HL-60 (cell line): Measurements from ENCODE around the gene EPHB3.

ENCODE experiments used
- DNase-seq, 2 experiments: peaks; one replicate each; pipeline ENCODE4 v3.0.0-alpha.2; 2010 to 2020; ENCODE audit warnings: low read depth in 1 of 2, low spot score in 1 of 2
- H3K27ac ChIP-seq: fragments of 250-450 bp; sonication (Bioruptor Pico); replicated peaks from 2 replicates; pipeline ENCODE4 v1.5.1; 2020; ENCODE audit warnings: mild to moderate bottlenecking, moderate library complexity
- H3K27me3 ChIP-seq: fragments of 250-450 bp; sonication (Bioruptor Pico); 2 replicates; pipeline ENCODE4 v1.5.1; 2021; ENCODE audit warnings: mild to moderate bottlenecking, moderate library complexity; ENCODE audit not compliant: insufficient read depth, poor library complexity, severe bottlenecking
- H3K4me3 ChIP-seq: replicated peaks from 2 replicates; pipeline ENCODE4 v1.5.1; 2011; ENCODE audit warnings: mild to moderate bottlenecking, control low read depth, low read length; ENCODE audit not compliant: insufficient read depth
- CTCF ChIP-seq: IDR thresholded peaks from one replicate; pipeline ENCODE4 v1.5.1; 2011; ENCODE audit warnings: low read length, control low read depth, inconsistent platforms; ENCODE audit not compliant: insufficient read depth
- GABPA ChIP-seq: IDR thresholded peaks from 2 replicates; pipeline ENCODE4 v1.6.1; 2012; ENCODE audit warnings: low read depth
- POLR2AphosphoS5 ChIP-seq: IDR thresholded peaks from 2 replicates; pipeline ENCODE4 v1.6.1; 2012; ENCODE audit warnings: low read depth
- REST ChIP-seq: IDR thresholded peaks from 2 replicates; pipeline ENCODE4 v1.6.1; 2012; ENCODE audit warnings: low read depth; ENCODE audit not compliant: insufficient replicate concordance
- SPI1 ChIP-seq: IDR thresholded peaks from 2 replicates; pipeline ENCODE4 v1.6.1; 2012; ENCODE audit warnings: low read depth, mild to moderate bottlenecking, borderline replicate concordance

Gene EPHB3

GRCh38 chr3:184549796-184550577 lies 11.6 kb upstream of the EPHB3 start:
- H3K4me3 ChIP-seq = no peak overlapping the region
- H3K27me3 ChIP-seq = no peaks in the 10 kb centered on the region
- no peak for DNase-seq
- H3K27ac ChIP-seq = no peak overlapping the region
- TF ChIP-seq REST (no peak), GABPA (no peak), POLR2AphosphoS5 (no peak), SPI1 (no peak), CTCF (no peak)

- H3K27me3 ChIP-seq = no peaks in the 10 kb centered on the region
- no peak for TF ChIP-seq REST
- TF ChIP-seq POLR2AphosphoS5 = no peak
- no peak for TF ChIP-seq SPI1
- no peak for TF ChIP-seq CTCF
- TF ChIP-seq GABPA = no peak
- H3K4me3 ChIP-seq = no peak overlapping the region
- no peak overlapping the region for H3K27ac ChIP-seq
- no peak for DNase-seq
These were observed 10.5 kb upstream of the EPHB3 start for GRCh38 chr3:184551103-184551502.

GRCh38 chr3:184551614-184552256 lies 9.8 kb upstream of the EPHB3 start:
- Histone ChIP-seq H3K27ac (no peak overlapping the region), H3K27me3 (no peaks in the 10 kb centered on the region), H3K4me3 (no peak overlapping the region)
- no peak for DNase-seq
- TF ChIP-seq CTCF (no peak), POLR2AphosphoS5 (no peak), SPI1 (no peak), REST (no peak), GABPA (no peak)
